Stimulated activated CD8-positive, alpha-beta memory T cell treated with anti-CD3 and anti-CD28 coated beads, Interleukin-4, amount 100 ng/mL, for 4 hours (primary cell): ENCODE measurements around the gene C2orf49.

Experiments used
- DNase-seq, 2 donors: peaks; one replicate each; pipeline ENCODE4 v3.0.0-alpha.2; 2020; ENCODE audit warnings: low read depth in 2 of 2, low spot score in 1 of 2

The C2orf49 gene

GRCh38 chr2:105337122-105338019 is at the start of gene C2orf49:
Gene C2orf49, plus strand, starts transcription at chr2:105337540. Its CDS starts 48 bp downstream, at chr2:105337588.
- peak; percentile 78 to 86 for DNase-seq

GRCh38 chr2:105287692-105288091 is 49.6 kb upstream of the C2orf49 start:
- no peak for DNase-seq

- DNase-seq = no peak
Observed at GRCh38 chr2:105288133-105288532, 49.2 kb upstream of the C2orf49 start.

- DNase-seq = no peak
Observed at GRCh38 chr2:105290981-105291660, 46.2 kb upstream of the C2orf49 start.

- DNase-seq = no peak
Observed at GRCh38 chr2:105291981-105292380, 45.4 kb upstream of the C2orf49 start.

- DNase-seq = no peak
Observed at GRCh38 chr2:105294046-105294445, 43.3 kb upstream of the C2orf49 start.

- DNase-seq = no peak
Observed at GRCh38 chr2:105294844-105295481, 42.4 kb upstream of the C2orf49 start.

- no peak for DNase-seq
Observed at GRCh38 chr2:105296017-105296611, 41.2 kb upstream of the C2orf49 start.

- no peak for DNase-seq
Observed at GRCh38 chr2:105297216-105297615, 40.1 kb upstream of the C2orf49 start.

GRCh38 chr2:105298017-105298416 is 39.3 kb upstream of the C2orf49 start:
- no peak for DNase-seq

GRCh38 chr2:105299290-105299689 is 38.0 kb upstream of the C2orf49 start:
- no peak for DNase-seq

- no peak for DNase-seq
Observed at GRCh38 chr2:105301646-105302045, 35.7 kb upstream of the C2orf49 start.

GRCh38 chr2:105307146-105307545 is 30.2 kb upstream of the C2orf49 start:
- no peak for DNase-seq

- no peak for DNase-seq
Observed at GRCh38 chr2:105307550-105307949, 29.8 kb upstream of the C2orf49 start.

GRCh38 chr2:105307962-105308361 is 29.4 kb upstream of the C2orf49 start:
- no peak for DNase-seq

GRCh38 chr2:105308382-105309146 is 28.8 kb upstream of the C2orf49 start:
- DNase-seq = no peak

GRCh38 chr2:105309147-105309545 is 28.2 kb upstream of the C2orf49 start:
- DNase-seq = no peak

- no peak for DNase-seq
Observed at GRCh38 chr2:105313877-105314276, 23.5 kb upstream of the C2orf49 start.

GRCh38 chr2:105315314-105315713 is 22.0 kb upstream of the C2orf49 start:
- DNase-seq = no peak

GRCh38 chr2:105317937-105318336 is 19.4 kb upstream of the C2orf49 start:
- no peak for DNase-seq
